Measurements from ENCODE around the gene EPM2A. TPM values are rescaled to one million over a fixed set of nuclear protein-coding genes. Genes with fewer than 3 reads are reported as not detected.
"Not testable (repeated sequence)": the region's sequence is repeated elsewhere in the genome, so short reads cannot be mapped to it uniquely, and the experiment has no call there.

Gene EPM2A
- total RNA-seq, 2 experiments from 2014 or later = 8.3 to 9.0 TPM

DNA sequence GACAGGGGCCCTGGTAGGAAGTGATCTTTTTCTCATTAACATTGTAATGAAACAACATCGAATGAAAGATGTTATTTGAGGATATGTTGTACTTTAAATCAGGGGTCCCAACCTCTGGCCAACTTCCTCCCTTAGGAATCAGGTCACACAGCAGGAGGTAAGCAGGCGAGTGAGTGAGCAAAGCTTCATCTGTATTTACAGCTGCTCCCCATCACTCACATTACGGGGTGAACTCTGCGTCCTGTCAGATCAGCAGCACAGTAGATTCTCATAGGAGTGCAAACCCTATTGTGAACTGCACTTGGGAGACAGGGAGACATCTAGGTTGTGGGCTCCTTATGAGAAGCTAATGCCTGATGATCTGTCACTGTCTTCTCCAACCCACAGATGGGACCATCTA is 19.9 kb downstream of the EPM2A start:
- Mint-ChIP-seq H3K4me3 (no peak overlapping the region), H3K27me3 (no peaks in the 10 kb centered on the region), H3K27ac (no peak overlapping the region), H3K4me1 (peaks cover 10% of the 10 kb centered on the region), H3K36me3 (peaks cover 57% of the 10 kb centered on the region), H3K9me3 (peaks cover 17% of the 10 kb centered on the region)
- no peak for DNase-seq

DNA sequence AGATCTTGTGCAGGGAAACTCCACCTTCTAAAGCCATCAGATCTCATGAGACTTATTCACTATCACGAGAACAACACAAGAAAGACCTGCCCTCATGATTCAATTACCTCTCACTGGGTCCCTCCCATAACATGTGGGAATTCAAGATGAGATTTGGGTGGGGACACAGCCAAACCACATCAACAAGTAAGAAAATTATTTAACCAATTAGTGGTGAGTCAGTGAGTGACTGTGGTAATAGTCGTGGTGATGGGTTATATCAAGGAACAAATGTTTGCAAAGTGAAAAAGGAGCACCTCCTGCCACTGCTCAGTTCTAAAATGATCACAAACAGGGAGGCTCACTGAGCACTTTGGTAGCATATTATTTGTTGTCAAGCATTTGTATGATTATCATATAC is 20.6 kb downstream of the EPM2A start:
- H3K27me3 Mint-ChIP-seq = no peaks in the 10 kb centered on the region
- H3K4me1 Mint-ChIP-seq = peaks cover 10% of the 10 kb centered on the region
- H3K36me3 Mint-ChIP-seq = peaks cover 54% of the 10 kb centered on the region
- no peak overlapping the region for H3K4me3 Mint-ChIP-seq
- no peak for DNase-seq
- no peak overlapping the region for H3K27ac Mint-ChIP-seq
- peaks cover 17% of the 10 kb centered on the region for H3K9me3 Mint-ChIP-seq

DNA sequence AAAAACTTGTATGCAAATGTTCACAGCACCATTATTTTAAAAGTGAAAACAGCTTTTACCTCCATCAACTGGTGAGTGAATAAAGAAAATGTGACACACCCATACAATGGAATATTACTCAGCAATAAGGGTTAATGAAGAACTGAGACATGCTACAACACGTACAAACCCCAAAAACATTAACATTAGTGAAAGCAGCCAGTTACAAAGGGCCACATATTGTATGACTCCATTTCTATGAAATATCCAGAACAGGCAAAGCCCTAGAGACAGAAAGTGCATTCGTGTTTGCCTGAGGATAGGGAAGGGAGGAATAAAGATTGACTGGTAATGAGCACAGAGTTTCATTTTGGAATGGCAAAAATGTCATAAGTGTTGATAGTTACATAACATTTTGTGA is 21.5 kb downstream of the EPM2A start:
- H3K4me3 Mint-ChIP-seq = no peak overlapping the region
- no peaks in the 10 kb centered on the region for H3K27me3 Mint-ChIP-seq
- peaks cover 21% of the 10 kb centered on the region for H3K9me3 Mint-ChIP-seq
- H3K27ac Mint-ChIP-seq = no peak overlapping the region
- peaks cover 60% of the 10 kb centered on the region for H3K36me3 Mint-ChIP-seq
- DNase-seq = no peak
- H3K4me1 Mint-ChIP-seq = peaks cover 10% of the 10 kb centered on the region

DNA sequence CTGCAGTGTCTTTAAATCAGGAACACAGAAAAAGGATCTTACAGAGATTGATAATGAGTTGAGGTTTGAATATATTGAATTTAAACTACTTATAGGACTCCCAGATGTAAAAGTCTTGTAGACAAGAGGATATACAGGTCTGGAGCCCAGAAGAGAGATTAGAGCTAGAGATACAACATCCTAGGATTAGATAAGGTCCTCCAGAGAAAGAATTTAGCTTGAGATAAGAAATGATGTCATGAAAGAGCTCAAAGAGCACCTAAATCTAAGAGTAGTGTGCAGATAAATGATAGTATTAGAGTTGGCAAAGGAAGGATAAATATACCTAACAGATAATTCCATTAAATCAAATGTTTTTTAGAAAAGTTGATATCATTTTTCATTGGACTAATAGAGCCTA is 23.9 kb downstream of the EPM2A start:
- peaks cover 63% of the 10 kb centered on the region for H3K36me3 Mint-ChIP-seq
- no peak overlapping the region for H3K4me3 Mint-ChIP-seq
- no peak for DNase-seq
- no peak overlapping the region for H3K27ac Mint-ChIP-seq
- H3K9me3 Mint-ChIP-seq = peaks cover 25% of the 10 kb centered on the region
- peaks cover 18% of the 10 kb centered on the region for H3K4me1 Mint-ChIP-seq
- no peaks in the 10 kb centered on the region for H3K27me3 Mint-ChIP-seq

- Mint-ChIP-seq H3K27me3 (no peaks in the 10 kb centered on the region), H3K9me3 (peaks cover 11% of the 10 kb centered on the region), H3K36me3 (peaks cover 32% of the 10 kb centered on the region), H3K4me1 (peaks cover 15% of the 10 kb centered on the region), H3K4me3 (no peak overlapping the region), H3K27ac (no peak overlapping the region)
- no peak for DNase-seq
Measured at GRCh38 chr6:145707397-145707796, 27.9 kb downstream of the EPM2A start.

- H3K4me1 Mint-ChIP-seq = peaks cover 15% of the 10 kb centered on the region
- H3K9me3 Mint-ChIP-seq = peaks cover 8% of the 10 kb centered on the region
- H3K36me3 Mint-ChIP-seq = peaks cover 24% of the 10 kb centered on the region
- DNase-seq = no peak
- H3K27ac Mint-ChIP-seq = no peak overlapping the region
- no peaks in the 10 kb centered on the region for H3K27me3 Mint-ChIP-seq
- no peak overlapping the region for H3K4me3 Mint-ChIP-seq
Measured at GRCh38 chr6:145705561-145705960, 29.8 kb downstream of the EPM2A start.

GRCh38 chr6:145704143-145704781 is 31.1 kb downstream of the EPM2A start:
- no peak for DNase-seq
- H3K36me3 Mint-ChIP-seq = peaks cover 20% of the 10 kb centered on the region
- peaks cover 5% of the 10 kb centered on the region for H3K9me3 Mint-ChIP-seq
- no peaks in the 10 kb centered on the region for H3K27me3 Mint-ChIP-seq
- H3K27ac Mint-ChIP-seq = no peak overlapping the region
- no peak overlapping the region for H3K4me3 Mint-ChIP-seq
- peaks cover 15% of the 10 kb centered on the region for H3K4me1 Mint-ChIP-seq

- Mint-ChIP-seq H3K27me3 (no peaks in the 10 kb centered on the region), H3K27ac (no peak overlapping the region), H3K4me1 (no peaks in the 10 kb centered on the region), H3K36me3 (peaks cover 15% of the 10 kb centered on the region), H3K4me3 (no peak overlapping the region), H3K9me3 (peaks cover 6% of the 10 kb centered on the region)
- no peak for DNase-seq
Measured at GRCh38 chr6:145699462-145699861, 35.9 kb downstream of the EPM2A start.

GRCh38 chr6:145697401-145697800 is 37.9 kb downstream of the EPM2A start:
- H3K4me1 Mint-ChIP-seq, DNase-seq, H3K4me3 Mint-ChIP-seq, H3K27ac Mint-ChIP-seq, H3K27me3 Mint-ChIP-seq, H3K9me3 Mint-ChIP-seq: not testable (repeated sequence)
- peaks cover 18% of the 10 kb centered on the region for H3K36me3 Mint-ChIP-seq

DNA sequence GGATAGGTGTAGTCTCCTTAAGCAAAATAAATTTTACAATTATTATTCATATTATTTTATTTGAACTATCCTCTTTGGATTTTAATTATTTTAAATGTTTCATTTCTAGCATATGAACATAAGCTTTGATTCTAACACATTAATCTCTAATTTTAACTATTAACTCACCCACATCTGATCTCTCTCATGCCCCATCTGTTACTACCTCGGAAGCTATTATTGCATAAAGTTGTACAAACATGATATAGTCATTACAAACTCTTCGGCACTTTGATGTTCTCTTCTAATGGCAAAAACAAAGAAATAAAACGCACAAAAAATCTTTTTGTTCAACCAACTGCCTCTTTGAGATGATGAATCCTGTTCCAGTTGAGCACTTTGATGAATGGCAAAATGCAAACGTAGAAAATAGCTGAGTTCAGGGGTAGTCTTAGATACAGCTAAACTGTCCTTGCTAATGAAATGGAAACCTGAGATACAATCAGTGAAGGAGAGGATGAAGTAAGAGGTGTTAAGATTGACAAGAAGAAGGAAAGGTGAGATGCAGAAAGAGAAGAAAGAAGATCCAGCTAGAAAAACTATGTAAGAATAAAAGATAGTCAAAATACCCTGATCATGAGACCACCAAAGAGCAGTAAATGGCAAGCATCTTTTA is 41.1 kb downstream of the EPM2A start:
- Mint-ChIP-seq H3K27ac (no peak overlapping the region), H3K4me3 (no peak overlapping the region), H3K4me1 (no peaks in the 10 kb centered on the region), H3K27me3 (no peaks in the 10 kb centered on the region), H3K9me3 (peaks cover 8% of the 10 kb centered on the region), H3K36me3 (peaks cover 18% of the 10 kb centered on the region)
- no peak for DNase-seq

GRCh38 chr6:145690969-145691368 is 44.4 kb downstream of the EPM2A start:
- H3K36me3 Mint-ChIP-seq = peaks cover 5% of the 10 kb centered on the region
- no peak overlapping the region for H3K27ac Mint-ChIP-seq
- H3K9me3 Mint-ChIP-seq = peaks cover 2% of the 10 kb centered on the region
- H3K4me3 Mint-ChIP-seq = no peak overlapping the region
- H3K27me3 Mint-ChIP-seq = no peaks in the 10 kb centered on the region
- no peaks in the 10 kb centered on the region for H3K4me1 Mint-ChIP-seq
- DNase-seq = no peak

DNA sequence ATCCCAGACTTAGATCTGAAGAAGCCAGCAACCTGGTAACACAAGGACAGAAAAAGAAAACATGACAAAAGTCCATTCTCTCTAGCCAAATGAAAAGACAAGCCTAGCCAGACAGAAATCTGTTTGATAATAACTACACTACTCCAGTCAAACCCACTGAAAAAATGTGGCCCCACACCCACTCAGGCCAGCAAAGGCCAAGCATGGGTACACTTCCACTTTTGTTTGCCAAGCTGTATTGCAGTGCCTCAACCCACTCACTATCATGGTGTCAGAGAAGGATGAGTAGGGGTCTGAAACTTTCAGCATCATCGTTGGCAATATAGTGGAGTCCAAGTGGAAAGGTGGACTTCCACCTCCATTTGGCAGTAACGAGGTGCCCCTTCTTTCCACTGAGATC is 45.8 kb downstream of the EPM2A start:
- no peak for DNase-seq
- Mint-ChIP-seq H3K27me3 (no peaks in the 10 kb centered on the region), H3K27ac (no peak overlapping the region), H3K4me1 (no peaks in the 10 kb centered on the region), H3K36me3 (peaks cover 14% of the 10 kb centered on the region), H3K4me3 (no peak overlapping the region), H3K9me3 (peaks cover 2% of the 10 kb centered on the region)

DNA sequence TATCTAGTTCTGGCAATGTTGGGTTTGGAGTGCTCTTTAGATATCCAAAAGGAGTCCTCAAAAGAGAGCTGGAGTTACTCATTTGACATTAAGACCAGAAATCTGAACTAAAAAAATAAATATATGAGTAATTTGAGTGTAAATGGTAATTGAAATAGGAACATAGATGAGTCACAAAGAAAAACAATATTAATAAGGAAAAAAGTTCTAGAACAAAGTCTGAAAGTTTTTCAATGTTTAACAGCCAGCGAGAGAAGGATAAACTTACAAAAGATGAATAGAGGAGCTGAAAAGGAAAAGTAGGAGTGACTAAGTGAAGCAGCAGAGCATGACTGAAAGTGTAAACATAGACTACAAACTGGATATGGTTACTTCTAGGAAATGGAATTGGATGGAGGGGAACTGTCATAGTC is 46.8 kb downstream of the EPM2A start:
- peaks cover 2% of the 10 kb centered on the region for H3K9me3 Mint-ChIP-seq
- H3K27ac Mint-ChIP-seq = no peak overlapping the region
- no peak overlapping the region for H3K4me3 Mint-ChIP-seq
- H3K27me3 Mint-ChIP-seq = no peaks in the 10 kb centered on the region
- no peak for DNase-seq
- peaks cover 21% of the 10 kb centered on the region for H3K36me3 Mint-ChIP-seq
- no peaks in the 10 kb centered on the region for H3K4me1 Mint-ChIP-seq

- Mint-ChIP-seq H3K27ac (no peak overlapping the region), H3K4me3 (no peak overlapping the region), H3K4me1 (no peaks in the 10 kb centered on the region), H3K36me3 (peaks cover 30% of the 10 kb centered on the region), H3K9me3 (peaks cover 8% of the 10 kb centered on the region), H3K27me3 (no peaks in the 10 kb centered on the region)
- DNase-seq = no peak
Measured at GRCh38 chr6:145685932-145686331, 49.4 kb downstream of the EPM2A start.

- no peaks in the 10 kb centered on the region for H3K4me1 Mint-ChIP-seq
- H3K27ac Mint-ChIP-seq = no peak overlapping the region
- H3K4me3 Mint-ChIP-seq = no peak overlapping the region
- no peak for DNase-seq
- peaks cover 56% of the 10 kb centered on the region for H3K36me3 Mint-ChIP-seq
- peaks cover 24% of the 10 kb centered on the region for H3K9me3 Mint-ChIP-seq
- H3K27me3 Mint-ChIP-seq = no peaks in the 10 kb centered on the region
Measured at GRCh38 chr6:145681965-145682364, 53.4 kb downstream of the EPM2A start.

DNA sequence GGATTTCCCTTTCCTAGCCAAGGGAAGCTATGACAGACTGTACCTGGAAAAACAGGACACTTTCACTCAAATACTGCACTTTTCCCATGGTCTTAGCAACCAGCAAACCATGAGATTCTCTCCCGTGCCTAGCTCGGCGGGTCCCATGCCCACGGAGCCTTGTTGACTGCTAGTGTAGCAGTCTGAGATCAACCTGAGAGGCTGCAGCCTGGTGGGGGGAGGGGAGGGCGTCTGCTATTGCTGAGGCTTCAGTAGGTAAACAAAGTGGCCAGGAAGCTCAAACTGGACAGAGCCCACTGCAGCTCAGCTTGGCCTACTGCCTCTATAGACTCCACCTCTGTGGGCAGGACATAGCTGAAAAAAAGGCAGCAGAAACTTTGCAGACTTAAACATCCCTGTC is 61.8 kb downstream of the EPM2A start:
- no peak overlapping the region for H3K4me3 Mint-ChIP-seq
- DNase-seq = no peak
- H3K27me3 Mint-ChIP-seq = no peaks in the 10 kb centered on the region
- peaks cover 3% of the 10 kb centered on the region for H3K4me1 Mint-ChIP-seq
- peaks cover 26% of the 10 kb centered on the region for H3K9me3 Mint-ChIP-seq
- H3K27ac Mint-ChIP-seq = no peak overlapping the region
- H3K36me3 Mint-ChIP-seq = peaks cover 61% of the 10 kb centered on the region

All from activated naive CD8-positive, alpha-beta T cell treated with anti-CD3 and anti-CD28 coated beads for 36 hours (primary cell).